Vagina (tissue), 2 donors: ENCODE measurements around the gene TGIF2. TPM values are rescaled to one million over a fixed set of nuclear protein-coding genes. Genes with fewer than 3 reads are reported as not detected.

ENCODE experiments used
- DNase-seq, 2 donors: peaks; one replicate each; pipeline ENCODE4 v3.0.0-alpha.2; 2017; ENCODE audit errors: extremely low spot score in 2 of 2
- H3K27ac ChIP-seq: fragments of 200-600 bp; sonication (generic); one replicate; pipeline ENCODE4 v1.5.1; 2019
- H3K27me3 ChIP-seq: fragments of 200-600 bp; sonication (generic); one replicate; pipeline ENCODE4 v1.5.1; 2019
- H3K36me3 ChIP-seq, 2 donors: fragments of 200-600 bp; sonication (generic); one replicate each; pipeline ENCODE4 v1.5.1; 2017 to 2019
- H3K4me1 ChIP-seq: fragments of 200-600 bp; sonication (generic); one replicate; pipeline ENCODE4 v1.5.1; 2019
- H3K4me3 ChIP-seq, 2 donors: fragments of 200-600 bp; sonication (generic); 1 replicate in 1 of 2; 2 replicates in 1 of 2; pipeline ENCODE4 v1.5.1; 2016 to 2019
- H3K9me3 ChIP-seq: fragments of 200-600 bp; sonication (generic); one replicate; pipeline ENCODE4 v1.5.1; 2019
- POLR2A ChIP-seq, 2 donors: fragments of 450-650 bp; IDR thresholded peaks; one replicate each; pipeline ENCODE4 v1.6.1; 2017; ENCODE audit warnings: antibody characterized with exemption in 2 of 2, mild to moderate bottlenecking in 2 of 2, moderate library complexity in 2 of 2
- POLR2AphosphoS5 ChIP-seq, 2 donors: sonication (generic); formaldehyde crosslinking; IDR thresholded peaks; one replicate each; pipeline ENCODE4 v1.9.0; 2017; ENCODE audit warnings: antibody characterized with exemption in 2 of 2, mild to moderate bottlenecking in 2 of 2, low read depth in 1 of 2; ENCODE audit not compliant: insufficient read depth in 1 of 2
- intact Hi-C: fragments of 100-400 bp; cut with DNase I; formaldehyde crosslinking; loops from one replicate; pipeline ENCODE4 v1.15.1; 2023
- total RNA-seq: library from RNA; depleted of rRNA; stranded (reverse); fragments of >200 nt; gene quantifications from one replicate; pipeline ENCODE4 v1.2.3, GENCODE V29; 2016
- TF ChIP-seq, protein P1 (sequence below), 3 experiments: fragments of 450-650 bp in 2 of 3; fragments of 200-600 bp in 1 of 3; sonication (generic) in 1 of 3; IDR thresholded peaks; one replicate each; pipeline ENCODE4 v1.5.1; 2017 to 2019; ENCODE audit warnings: antibody characterized with exemption in 3 of 3, mild to moderate bottlenecking in 2 of 3, moderate library complexity in 2 of 3

TGIF2 gene
- total RNA-seq = 9.3 TPM

DNA sequence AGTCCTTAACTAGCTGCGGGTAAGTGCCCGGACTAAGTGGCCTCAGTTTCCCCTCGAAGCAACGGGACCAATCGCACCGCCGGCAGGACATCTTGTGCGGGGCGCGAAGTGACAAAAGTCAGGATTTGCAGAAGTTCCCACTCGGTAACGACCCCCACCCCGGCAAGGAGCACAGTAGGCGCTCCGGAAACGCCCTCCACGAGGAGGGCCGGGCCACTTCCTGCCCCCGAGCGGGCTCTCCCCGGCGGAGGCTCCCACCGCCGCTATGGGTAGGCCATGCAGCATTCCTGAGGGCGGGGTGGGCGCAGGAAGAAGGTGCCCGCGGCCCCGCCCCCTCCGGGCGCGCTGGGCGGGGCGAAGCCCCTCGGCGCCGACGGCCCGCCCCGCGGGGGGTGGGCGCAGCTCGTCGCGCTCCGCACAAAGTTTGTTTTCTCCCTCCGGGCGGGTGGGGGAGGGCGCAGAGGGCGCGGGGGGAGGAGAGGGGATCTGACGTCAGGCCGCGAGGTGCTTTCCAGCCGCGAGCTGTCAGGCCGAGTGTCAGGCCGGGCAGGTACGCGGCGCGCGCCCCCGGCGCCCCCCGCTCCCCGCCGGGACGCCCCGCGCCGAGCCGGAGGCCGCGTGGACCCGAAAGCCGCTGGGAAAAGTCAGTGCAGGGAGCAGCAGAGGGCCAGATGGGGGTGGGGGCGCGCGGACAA lies at the start of gene TGIF2:
TGIF2 (plus strand) TSS at position 495 of the 695 bp plus-strand sequence. CDS start 5,178 bp downstream, outside the sequence.
- Histone ChIP-seq H3K36me3 (no peaks in the 10 kb centered on the region), H3K27me3 (no peaks in the 10 kb centered on the region), H3K9me3 (no peaks in the 10 kb centered on the region), H3K4me1 (peaks cover 29% of the 10 kb centered on the region), H3K4me3 (peak within 1 kb of the TSS; percentile 61 to 83), H3K27ac (peak within 1 kb of the TSS; percentile 98)
- intact Hi-C loops = loop anchor here (2.0 to 10.0 kb wide), 2 partner anchors 22 to 292 kb away; a partner anchor contains a TSS
- no peak for DNase-seq
- TF ChIP-seq POLR2AphosphoS5 (IDR thresholded peaks at IDR 0.05; ENCODE audit: insufficient read depth in 1 of 2, low read depth in 1 of 2) (peak in 1 of 2 donors; percentile 83), POLR2A (IDR thresholded peaks at IDR 0.05) (peak in 1 of 2 donors; percentile 63)
- TF ChIP-seq, protein P1, sequence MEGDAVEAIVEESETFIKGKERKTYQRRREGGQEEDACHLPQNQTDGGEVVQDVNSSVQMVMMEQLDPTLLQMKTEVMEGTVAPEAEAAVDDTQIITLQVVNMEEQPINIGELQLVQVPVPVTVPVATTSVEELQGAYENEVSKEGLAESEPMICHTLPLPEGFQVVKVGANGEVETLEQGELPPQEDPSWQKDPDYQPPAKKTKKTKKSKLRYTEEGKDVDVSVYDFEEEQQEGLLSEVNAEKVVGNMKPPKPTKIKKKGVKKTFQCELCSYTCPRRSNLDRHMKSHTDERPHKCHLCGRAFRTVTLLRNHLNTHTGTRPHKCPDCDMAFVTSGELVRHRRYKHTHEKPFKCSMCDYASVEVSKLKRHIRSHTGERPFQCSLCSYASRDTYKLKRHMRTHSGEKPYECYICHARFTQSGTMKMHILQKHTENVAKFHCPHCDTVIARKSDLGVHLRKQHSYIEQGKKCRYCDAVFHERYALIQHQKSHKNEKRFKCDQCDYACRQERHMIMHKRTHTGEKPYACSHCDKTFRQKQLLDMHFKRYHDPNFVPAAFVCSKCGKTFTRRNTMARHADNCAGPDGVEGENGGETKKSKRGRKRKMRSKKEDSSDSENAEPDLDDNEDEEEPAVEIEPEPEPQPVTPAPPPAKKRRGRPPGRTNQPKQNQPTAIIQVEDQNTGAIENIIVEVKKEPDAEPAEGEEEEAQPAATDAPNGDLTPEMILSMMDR (IDR thresholded peaks at IDR 0.05) = no peak

DNA sequence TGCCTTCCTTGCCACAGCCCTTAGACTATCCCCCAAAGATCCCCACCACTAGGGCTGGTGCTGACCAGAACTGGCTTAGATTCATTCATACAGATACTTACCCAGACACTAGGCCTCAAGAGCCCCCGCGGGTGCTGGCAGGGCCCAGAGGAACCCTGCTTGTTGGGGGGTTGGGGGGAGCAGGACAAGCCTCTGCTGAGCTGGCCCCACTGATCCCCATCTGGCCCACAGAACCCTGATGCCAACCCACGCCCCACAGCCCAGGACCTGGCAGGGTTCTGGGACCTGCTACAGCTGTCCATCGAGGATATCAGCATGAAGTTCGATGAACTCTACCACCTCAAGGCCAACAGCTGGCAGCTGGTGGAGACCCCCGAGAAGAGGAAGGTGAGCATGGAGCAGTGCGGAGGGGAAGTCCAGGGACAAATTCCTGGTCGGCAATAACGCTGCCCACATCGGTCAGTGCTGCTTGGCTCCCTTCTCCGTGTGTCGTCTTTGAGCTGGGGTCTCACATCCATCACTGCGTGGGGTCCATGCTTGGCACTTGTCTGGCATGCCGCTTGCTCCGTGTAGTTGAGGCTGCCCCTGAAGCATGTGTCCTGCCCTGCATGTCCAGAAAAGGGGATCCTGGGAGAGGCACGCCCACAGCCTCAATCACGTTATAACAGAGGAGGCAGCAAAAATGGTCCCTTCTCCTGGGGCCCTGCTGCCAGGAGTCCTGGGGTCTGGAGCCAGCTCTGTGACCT lies 47.6 kb upstream of the TGIF2 start:
- peaks cover 6% of the 10 kb centered on the region for H3K4me1 ChIP-seq
- H3K27ac ChIP-seq = no peak overlapping the region
- intact Hi-C loops = no loop called here
- H3K4me3 ChIP-seq = no peak overlapping the region
- H3K27me3 ChIP-seq = no peaks in the 10 kb centered on the region
- peaks cover 0 to 51% of the 10 kb centered on the region in 2 donors for H3K36me3 ChIP-seq
- no peak for DNase-seq
- no peaks in the 10 kb centered on the region for H3K9me3 ChIP-seq
- TF ChIP-seq POLR2A (IDR thresholded peaks at IDR 0.05) (no peak), POLR2AphosphoS5 (IDR thresholded peaks at IDR 0.05; ENCODE audit: insufficient read depth in 1 of 2, low read depth in 1 of 2) (no peak)
- TF ChIP-seq, protein P1 (IDR thresholded peaks at IDR 0.05) = no peak

DNA sequence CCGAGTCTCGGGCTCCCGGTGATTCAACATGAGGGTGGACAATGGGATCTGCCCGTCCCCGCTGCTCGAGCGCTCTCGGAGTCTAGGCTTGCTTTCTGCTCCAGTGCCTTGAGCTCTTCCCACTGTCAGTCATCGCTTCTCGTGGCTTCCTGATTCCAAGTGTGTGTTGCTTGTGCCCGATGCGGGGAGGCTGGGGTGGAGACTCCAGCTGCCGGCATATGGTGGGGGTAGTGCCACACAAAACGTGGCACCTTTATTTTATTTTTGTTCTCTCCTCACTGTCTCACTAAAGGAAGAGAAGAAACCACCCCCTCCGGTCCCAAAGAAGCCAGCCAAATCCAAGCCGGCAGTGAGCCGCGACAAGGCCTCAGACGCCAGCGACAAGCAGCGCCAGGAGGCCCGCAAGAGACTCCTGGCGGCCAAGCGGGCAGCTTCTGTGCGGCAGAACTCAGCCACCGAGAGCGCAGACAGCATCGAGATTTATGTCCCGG lies 46.8 kb upstream of the TGIF2 start:
- intact Hi-C loops = no loop called here
- no peak for TF ChIP-seq POLR2AphosphoS5 (IDR thresholded peaks at IDR 0.05; ENCODE audit: insufficient read depth in 1 of 2, low read depth in 1 of 2)
- TF ChIP-seq POLR2A (IDR thresholded peaks at IDR 0.05) = no peak
- TF ChIP-seq, protein P1 (IDR thresholded peaks at IDR 0.05) = no peak
- Histone ChIP-seq H3K36me3 (peaks cover 0 to 51% of the 10 kb centered on the region in 2 donors), H3K27me3 (no peaks in the 10 kb centered on the region), H3K4me1 (peaks cover 6% of the 10 kb centered on the region), H3K9me3 (no peaks in the 10 kb centered on the region), H3K27ac (no peak overlapping the region), H3K4me3 (no peak overlapping the region)
- no peak for DNase-seq

DNA sequence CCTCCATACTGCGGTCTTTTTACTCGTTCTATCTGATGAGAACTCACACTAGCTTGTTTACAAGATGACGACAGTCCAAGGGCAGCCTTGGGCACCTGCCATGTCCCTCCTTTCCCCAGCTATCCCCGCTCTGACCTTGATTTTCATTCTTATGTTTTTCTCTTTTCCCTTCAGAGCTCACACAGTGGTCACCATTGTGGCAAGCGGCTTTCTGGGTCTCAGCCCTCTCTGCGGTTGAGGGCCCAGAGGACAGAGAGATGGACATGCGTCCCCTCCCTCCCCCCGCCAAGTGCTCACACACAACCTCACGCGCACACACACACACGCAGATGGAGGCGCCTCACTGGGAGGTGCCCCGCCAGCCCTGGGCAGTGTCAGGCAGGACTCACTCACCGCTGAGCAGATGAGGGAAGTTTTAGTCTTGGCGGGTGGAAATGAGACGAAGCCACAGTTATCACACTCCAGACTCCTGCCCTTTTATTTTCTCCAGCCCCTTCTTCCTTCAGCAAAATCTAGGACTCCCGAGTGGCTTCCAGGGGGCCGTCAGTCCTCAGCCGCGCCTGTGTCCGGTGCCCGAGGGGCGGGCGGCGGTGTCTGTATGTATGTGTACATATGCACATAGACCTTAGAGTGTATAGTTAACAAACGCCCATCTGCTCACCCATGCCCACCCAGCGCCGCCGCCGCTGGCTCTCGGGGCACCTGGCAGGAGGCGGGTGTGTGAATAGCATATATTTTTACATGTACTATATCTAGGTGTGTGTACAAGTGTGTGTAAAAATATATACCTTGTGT lies 45.9 kb upstream of the TGIF2 start:
- Histone ChIP-seq H3K27ac (no peak overlapping the region), H3K4me3 (no peak overlapping the region), H3K9me3 (no peaks in the 10 kb centered on the region), H3K4me1 (peaks cover 6% of the 10 kb centered on the region), H3K27me3 (no peaks in the 10 kb centered on the region), H3K36me3 (peaks cover 0 to 51% of the 10 kb centered on the region in 2 donors)
- intact Hi-C loops = no loop called here
- DNase-seq = no peak
- TF ChIP-seq POLR2AphosphoS5 (IDR thresholded peaks at IDR 0.05; ENCODE audit: insufficient read depth in 1 of 2, low read depth in 1 of 2) = peak in 1 of 2 donors; percentile 42
- TF ChIP-seq, protein P1 (IDR thresholded peaks at IDR 0.05) = no peak
- TF ChIP-seq POLR2A (IDR thresholded peaks at IDR 0.05) = no peak
